Gastroesophageal sphincter (tissue), 3 donors: ENCODE measurements around the gene CCDC188.
"Not testable (repeated sequence)": the region's sequence is repeated elsewhere in the genome, so short reads cannot be mapped to it uniquely, and the experiment has no call there.

ENCODE experiments used
- CTCF ChIP-seq, 4 experiments: fragments of 200-600 bp in 2 of 4; fragments of 450-650 bp in 2 of 4; sonication (generic) in 1 of 4; IDR thresholded peaks; one replicate each; pipeline ENCODE4 v1.5.1; 2017 to 2019; ENCODE audit warnings: antibody characterized with exemption in 4 of 4, mild to moderate bottlenecking in 2 of 4, moderate library complexity in 2 of 4
- EP300 ChIP-seq: sonication (generic); formaldehyde crosslinking; IDR thresholded peaks from one replicate; pipeline ENCODE4 v1.6.1; 2017; ENCODE audit warnings: antibody characterized with exemption, mild to moderate bottlenecking
- POLR2A ChIP-seq, 2 donors: fragments of 450-650 bp; IDR thresholded peaks; one replicate each; pipeline ENCODE4 v1.6.1; 2017; ENCODE audit warnings: antibody characterized with exemption in 2 of 2, mild to moderate bottlenecking in 2 of 2, moderate library complexity in 1 of 2

- not testable (repeated sequence) for TF ChIP-seq EP300; CTCF (IDR thresholded peaks at IDR 0.05); POLR2A (IDR thresholded peaks at IDR 0.05)
Measured at GRCh38 chr22:20159531-20159930, 8.7 kb upstream of the CCDC188 start.
